Panc1 (cell line): ENCODE results near the gene PEX5.

Experiments used
- POLR2AphosphoS5 ChIP-seq: IDR thresholded peaks from 2 replicates; pipeline ENCODE4 v1.6.1; 2012; ENCODE audit warnings: mild to moderate bottlenecking, low read depth, low read length, moderate library complexity
- REST ChIP-seq, 2 experiments: IDR thresholded peaks; 2 replicates each; pipeline ENCODE4 v1.6.1; 2011 to 2012; ENCODE audit warnings: low read depth in 2 of 2, control low read depth in 1 of 2, low read length in 1 of 2, mild to moderate bottlenecking in 1 of 2, moderate library complexity in 1 of 2; ENCODE audit not compliant: insufficient read depth in 1 of 2
- TF ChIP-seq, protein P1 (sequence below): fragments of 450-650 bp; IDR thresholded peaks from 2 replicates; pipeline ENCODE4 v1.5.1; 2017; ENCODE audit warnings: mild to moderate bottlenecking

GRCh38 chr12:7209958-7210357 lies 20.5 kb downstream of the PEX5 start:
- TF ChIP-seq, protein P1, sequence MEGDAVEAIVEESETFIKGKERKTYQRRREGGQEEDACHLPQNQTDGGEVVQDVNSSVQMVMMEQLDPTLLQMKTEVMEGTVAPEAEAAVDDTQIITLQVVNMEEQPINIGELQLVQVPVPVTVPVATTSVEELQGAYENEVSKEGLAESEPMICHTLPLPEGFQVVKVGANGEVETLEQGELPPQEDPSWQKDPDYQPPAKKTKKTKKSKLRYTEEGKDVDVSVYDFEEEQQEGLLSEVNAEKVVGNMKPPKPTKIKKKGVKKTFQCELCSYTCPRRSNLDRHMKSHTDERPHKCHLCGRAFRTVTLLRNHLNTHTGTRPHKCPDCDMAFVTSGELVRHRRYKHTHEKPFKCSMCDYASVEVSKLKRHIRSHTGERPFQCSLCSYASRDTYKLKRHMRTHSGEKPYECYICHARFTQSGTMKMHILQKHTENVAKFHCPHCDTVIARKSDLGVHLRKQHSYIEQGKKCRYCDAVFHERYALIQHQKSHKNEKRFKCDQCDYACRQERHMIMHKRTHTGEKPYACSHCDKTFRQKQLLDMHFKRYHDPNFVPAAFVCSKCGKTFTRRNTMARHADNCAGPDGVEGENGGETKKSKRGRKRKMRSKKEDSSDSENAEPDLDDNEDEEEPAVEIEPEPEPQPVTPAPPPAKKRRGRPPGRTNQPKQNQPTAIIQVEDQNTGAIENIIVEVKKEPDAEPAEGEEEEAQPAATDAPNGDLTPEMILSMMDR = no peak
- TF ChIP-seq REST (IDR thresholded peaks at IDR 0.05; ENCODE audit: insufficient read depth in 1 of 2, low read depth in 2 of 2, low read length in 1 of 2) = no peak
- no peak for TF ChIP-seq POLR2AphosphoS5
